GM18508 (cell line): ENCODE results near the gene CYCS.
A peak's percentile ranks its signal among the peaks of the same experiment; 100 is the strongest.
"Not testable (repeated sequence)": the region's sequence is repeated elsewhere in the genome, so short reads cannot be mapped to it uniquely, and the experiment has no call there.

Source experiments
- ATAC-seq: cut with Tn5 transposase; IDR thresholded peaks from one replicate; pipeline ENCODE4 v1.9.1; 2021; ENCODE audit warnings: moderate number of reproducible peaks; ENCODE audit not compliant: insufficient read depth, unreplicated experiment

The CYCS gene

DNA sequence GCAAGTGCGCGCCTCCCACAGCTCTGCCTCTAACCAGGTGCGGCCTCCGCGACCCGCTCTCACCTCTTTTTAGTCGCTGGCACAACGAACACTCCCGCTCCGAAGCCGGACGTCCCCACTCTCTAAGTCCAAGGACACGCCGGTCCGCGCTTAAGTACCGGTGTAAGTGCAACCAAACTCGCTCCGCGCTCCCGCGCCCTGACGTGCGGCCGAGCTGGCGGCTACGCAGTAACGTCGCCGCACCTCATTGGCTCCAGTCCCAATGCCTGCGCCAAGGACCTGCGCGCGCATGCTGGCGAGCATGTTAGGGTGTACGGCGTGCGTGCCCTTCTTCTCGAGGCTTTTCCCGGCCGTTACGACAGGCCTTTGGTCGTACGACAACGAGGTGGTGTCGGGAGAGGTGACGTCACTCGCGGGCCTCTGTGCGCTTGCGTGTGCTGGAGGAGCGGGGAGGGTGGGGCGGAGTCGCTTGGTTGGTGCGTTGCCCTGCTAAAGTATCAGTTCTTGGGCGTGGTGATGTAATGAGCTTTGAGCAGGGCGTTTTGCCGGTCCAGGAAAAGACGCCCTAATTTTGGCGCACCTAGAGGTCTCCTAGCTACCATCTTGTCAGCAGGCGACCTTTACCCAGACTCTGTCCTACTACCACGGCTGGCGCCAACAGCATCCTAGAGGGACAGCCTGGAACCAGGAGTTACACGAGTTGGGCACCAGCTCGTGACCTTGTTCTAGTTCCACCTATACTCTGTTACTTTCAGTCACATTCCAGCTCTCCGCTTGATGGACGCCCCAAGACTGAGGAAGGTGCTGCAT, at the start of gene CYCS:
TSS of gene CYCS (minus strand) at position 124 of the 810 bp plus-strand sequence. CDS start 1,141 bp downstream, outside the sequence.
- peak; percentile 91 for ATAC-seq

DNA sequence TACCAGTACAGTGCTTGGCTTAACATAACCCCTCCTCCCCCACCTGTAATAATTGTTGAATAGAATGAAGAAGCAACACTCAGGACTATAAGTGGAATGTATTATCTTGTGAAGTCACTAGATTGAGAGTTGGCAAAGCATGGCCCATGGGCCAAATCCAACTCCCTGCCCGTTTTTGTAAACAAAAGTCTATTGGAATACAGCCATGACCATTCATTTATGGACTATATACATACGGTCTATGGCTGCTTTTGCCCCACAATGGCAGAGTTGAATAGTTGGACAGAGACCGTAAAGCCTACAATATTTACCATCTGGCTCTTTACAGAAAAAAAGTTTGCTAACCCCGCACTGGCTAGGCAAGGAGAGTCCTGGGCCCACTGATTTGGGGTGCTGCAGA, 48.1 kb upstream of the CYCS start:
- ATAC-seq = no peak

DNA sequence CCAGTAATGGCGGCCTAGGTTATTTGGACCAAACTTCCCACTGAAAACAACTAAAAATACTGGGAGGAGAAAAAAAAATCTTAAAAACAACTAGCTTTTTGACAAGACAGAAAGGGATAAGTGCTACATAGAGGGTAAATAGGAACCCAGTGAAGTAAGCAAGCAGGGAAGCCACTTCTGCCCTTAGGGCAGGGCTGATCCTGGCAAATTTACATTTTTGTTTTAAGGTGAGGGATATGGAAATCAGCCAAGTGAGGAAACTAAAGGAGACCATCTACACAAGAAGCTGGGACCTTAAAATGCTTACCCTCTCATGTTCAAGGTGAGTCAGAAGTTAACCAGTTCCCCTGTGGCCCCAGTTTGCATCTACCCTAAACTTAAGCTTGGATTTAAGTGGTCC, 46.5 kb upstream of the CYCS start:
- ATAC-seq = no peak

DNA sequence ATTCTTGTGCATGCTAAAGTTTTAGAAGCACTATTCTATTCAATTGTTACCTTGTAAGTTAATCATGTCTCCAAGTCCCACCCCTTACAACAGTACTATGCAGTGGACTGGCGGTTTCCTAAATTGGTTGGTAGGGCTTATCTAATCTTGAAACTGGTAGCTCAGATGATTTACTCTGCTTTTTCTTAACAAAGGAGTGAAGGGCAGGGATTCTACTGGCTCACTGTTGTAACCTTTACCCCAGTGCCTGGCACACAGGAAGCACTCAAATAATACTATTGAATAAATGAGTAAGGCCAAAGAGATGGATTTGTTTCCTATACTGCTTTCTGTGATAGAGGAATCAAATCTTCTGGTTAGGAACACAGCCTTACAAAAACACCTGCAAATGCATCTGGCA, 46.0 kb upstream of the CYCS start:
- no peak for ATAC-seq

DNA sequence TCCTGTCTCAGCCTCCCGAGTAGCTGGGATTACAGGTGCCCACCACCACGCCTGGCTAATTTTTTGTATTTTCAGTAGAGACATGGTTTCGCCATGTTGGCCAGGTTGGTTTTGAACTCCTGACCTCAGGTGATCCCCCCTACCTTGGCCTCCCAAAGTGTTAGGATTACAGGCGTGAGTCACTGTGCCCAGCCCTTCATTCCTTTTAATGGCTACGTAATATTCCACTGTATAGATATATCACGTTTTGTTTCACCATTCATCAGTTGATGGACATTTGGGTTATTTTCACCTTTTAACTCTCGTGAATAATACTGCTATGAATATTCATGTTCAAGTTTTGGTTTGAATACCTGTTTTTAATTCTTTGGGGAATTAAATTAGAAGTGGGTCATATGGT, 44.6 kb upstream of the CYCS start:
- ATAC-seq = no peak

DNA sequence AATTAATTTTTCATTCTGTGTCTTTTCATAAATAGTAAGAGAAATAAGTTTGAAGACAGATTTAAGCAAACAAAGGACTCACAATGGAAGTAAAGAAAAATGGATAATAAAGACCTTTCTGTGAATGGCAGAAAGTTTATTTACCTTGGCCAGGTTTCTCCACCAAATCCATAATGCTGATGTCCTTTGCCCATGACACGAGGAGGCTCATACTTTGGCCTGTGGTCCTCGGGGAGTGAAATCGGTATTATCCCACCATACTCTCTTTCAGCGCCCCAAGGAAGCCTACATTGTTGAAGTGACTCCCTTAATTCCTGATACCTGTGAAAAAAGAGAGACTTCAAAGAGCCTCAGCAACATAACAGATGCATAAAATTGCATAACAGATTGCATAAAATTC, 43.1 kb upstream of the CYCS start:
- ATAC-seq = no peak

DNA sequence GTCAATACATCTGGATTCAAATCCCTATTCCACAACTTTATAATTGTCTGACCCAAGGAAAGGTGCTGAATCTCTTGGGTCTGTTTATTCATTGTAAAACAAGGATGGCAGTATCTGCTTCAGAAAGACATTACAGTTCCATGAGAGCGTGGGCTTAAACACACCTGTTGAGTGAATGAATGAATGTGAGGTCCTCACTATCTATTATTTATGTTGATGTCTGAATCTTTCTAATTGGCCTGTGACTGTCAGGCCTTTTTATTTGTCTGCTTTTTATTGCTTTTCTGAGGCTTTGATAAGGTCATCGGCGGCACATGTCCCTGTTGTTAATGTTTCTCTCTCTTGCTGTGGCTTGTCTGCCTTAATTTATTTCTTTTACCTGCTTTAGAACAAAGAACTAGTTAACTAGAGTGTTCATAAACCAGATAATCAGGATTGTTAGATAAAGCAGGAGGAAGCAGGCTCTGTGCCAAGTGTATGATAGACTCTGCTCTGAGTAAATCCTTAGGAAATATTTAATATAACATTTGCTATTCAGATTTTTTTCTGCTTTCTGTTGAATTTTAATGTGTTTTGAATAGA, 42.3 kb upstream of the CYCS start:
- ATAC-seq = no peak

DNA sequence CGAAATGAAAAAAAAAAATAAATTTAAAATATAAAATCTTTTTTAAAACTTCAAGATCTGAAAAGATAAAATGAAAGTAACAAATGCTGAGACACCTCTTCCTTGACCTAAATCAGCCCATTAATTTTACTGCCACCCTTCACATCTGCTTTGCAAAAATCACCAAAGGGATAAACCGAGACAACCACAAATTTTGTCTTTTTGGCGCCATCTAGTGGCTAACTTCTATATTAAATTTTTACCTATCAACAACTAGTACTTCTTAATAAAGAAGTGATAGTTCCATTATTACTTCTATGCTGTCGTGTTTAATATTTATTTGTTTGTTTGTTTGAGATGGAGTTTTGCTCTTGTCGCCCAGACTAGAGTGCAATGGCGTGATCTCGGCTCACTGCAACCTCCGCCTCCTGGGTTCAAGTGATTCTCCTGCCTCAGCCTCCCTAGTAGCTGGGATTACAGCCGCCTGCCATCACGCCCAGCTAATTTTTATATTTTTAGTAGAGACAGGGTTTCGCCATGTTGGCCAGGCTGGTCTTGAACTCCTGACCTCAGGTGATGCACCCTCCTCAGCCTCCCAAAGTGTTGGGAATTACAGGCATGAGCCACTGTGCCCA, 35.0 kb upstream of the CYCS start:
- ATAC-seq = not testable (repeated sequence)

DNA sequence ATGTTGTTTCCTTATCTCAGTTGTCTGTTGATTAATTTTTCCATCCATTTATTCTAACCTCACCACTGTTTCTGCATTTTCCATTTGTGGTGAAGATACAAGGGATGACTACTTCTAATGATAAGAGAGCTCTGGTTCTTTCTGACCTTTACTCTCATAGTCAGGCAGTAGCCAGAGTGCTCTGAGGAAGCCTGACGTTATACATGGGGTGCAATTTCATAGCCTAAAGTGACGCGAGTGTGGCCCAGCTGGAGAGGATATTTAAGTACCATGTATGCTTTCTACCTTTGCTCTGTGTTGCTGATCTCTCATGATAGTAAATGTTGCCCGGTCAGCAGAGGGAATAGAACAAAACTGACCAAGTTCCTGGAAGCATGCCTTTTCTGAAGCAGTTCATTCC, 33.9 kb upstream of the CYCS start:
- no peak for ATAC-seq

DNA sequence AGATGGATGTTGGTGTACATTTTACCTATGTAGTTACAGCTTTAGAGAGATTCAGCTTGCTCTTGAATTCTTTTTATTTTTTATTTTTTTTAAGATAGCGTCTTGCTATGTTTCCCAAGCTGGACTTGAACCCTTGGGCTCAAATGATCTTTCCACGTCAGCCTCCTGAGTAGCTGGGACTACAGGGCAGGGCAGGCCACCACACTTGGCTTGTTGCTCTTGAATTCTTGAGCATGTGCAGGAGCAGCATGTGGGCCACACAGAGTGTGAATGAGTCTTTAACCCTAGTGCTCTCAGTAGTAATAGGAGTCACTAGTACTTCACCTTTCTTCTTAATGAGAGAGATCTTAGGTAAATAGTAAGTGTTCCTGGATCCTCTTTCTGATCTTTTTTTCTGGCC, 26.7 kb upstream of the CYCS start:
- ATAC-seq = no peak

DNA sequence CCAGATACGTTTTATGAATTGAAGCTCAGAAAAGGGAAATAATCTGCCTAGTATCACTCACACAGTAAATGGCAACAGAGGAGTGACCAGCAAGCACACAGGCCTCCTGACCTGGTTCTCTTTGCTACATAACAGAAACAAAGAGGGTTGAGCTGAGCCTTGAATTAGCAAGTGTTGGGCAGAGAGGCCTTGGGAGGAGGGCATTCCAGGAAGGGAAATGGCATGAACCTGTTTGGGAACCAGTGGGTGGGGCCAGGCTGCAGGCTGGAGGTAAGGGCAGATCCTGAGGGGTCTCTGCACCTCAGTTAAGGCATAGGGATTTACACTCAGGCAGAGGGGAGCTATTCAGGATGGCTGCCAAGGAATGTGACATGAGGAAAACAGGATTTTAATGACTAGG, 24.8 kb upstream of the CYCS start:
- ATAC-seq = no peak

DNA sequence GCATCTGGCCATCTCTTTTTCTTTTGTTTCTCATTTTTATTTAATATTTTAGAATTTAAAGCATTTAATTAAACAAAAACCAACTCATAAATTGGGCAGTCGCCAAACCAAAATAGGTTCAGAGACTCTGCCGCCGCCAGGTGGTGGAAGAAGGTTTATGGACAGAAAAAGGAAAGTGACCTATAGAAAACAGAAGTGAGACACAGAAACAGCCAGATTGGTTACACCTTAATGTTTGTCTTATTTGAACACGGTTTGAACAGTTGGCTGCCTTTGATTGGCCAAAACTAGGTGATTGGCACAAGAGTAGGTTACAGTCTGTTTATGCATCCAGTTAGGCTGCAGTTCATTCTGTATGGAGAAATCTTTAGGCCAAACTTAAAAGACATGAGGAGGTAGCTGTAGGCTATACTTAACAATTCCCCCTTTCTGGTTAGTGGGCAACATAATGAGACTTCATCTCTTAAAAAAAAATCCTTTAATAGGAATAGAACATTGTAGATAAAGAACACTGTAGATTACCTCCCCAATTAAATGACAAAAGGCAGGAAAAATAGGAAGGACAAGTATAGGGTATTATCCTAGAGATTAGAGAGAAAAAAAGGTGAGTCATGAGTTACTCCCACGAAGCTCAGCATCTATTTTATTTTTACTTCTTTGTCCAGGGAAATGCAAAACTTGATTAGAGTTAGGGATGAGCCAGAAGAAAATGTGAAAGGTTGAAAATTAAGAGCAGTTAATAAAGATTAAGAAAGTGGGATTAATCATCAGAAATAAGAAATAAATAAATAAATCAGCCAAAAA, 23.9 kb upstream of the CYCS start:
- no peak for ATAC-seq

DNA sequence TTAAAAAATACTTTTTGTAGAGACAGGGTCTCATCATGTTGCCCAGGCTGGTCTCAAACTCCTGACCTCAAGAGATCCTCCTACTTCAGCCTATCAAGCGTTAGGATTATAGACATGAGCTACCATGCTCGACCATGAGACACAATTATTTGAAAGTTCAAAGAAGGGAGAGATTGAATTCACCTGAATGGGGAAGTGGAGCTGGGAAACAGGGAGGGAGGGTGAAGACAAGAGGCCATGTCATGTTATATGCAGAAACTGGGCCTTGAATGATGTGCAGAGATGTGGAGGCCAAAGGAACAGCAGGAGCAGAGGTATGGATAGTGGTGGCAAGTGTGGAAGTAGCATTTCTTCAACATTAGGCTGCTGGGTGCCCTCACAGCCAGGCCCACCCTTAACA, 18.7 kb upstream of the CYCS start:
- no peak for ATAC-seq

DNA sequence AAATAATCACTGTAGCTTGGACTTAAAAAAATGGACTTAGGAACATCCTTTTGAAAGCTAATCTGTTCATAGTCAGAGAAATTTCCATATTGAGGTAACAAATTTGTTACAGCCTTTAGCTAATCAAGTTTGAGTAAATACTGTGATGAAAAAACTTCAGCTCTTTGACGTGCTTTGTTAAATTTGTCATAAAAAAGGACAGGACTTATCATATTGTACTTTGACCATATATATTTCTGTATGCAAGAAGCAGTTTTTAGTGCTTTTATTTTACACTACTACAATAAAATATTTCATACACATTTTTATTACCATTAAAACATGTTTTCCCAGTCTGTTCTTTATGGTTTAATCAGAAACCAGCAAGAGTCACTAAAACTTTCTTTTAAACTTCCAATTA, 14.5 kb upstream of the CYCS start:
- ATAC-seq = no peak

DNA sequence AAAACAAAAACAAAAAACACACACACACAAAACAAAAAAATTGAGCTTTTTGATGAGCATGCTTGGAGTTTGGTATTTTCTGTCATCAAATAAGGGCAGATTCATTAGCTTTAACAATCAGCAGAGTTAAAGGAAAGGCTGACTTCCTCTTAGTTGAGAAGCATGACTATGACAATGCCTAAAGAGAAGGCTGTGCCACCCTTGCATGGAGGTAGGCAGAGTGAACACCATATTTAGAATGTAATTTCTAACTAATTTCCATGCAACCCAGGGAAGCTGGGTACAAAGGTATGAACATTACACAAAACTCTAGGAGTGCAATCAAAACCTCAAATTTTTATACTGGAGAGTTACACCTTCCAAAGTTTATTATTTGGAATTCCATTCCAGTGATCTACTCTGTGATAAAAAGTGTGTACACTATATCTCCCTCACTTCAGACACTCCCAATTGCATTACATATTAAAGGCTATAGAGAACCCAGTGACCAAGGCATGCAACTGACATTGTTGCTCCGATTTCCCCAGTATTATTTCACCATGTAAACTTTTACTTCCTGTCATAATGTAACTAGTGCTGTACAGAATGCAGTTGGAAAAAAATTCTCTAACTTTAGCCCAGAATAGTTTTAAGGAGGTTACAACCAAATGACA, 9.4 kb upstream of the CYCS start:
- ATAC-seq = no peak

DNA sequence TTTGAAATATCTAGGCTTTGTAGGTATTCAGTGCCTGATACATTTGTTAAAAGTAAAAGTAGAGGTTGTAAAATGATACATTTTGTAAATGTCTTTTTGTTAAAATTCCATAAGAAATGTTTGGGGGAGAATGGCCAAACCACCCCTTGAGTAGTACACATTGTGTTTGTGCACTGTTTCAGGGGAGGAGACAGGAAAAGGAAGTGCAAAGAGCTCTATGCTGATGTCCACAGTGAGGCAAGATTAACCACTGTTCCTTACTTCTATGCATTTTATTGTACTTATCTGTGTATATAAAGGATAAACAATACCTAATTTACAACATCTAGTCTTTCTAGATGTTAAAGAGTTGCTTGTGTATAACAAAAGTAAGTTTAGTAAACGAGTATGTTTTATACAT, 7.4 kb upstream of the CYCS start:
- no peak for ATAC-seq

DNA sequence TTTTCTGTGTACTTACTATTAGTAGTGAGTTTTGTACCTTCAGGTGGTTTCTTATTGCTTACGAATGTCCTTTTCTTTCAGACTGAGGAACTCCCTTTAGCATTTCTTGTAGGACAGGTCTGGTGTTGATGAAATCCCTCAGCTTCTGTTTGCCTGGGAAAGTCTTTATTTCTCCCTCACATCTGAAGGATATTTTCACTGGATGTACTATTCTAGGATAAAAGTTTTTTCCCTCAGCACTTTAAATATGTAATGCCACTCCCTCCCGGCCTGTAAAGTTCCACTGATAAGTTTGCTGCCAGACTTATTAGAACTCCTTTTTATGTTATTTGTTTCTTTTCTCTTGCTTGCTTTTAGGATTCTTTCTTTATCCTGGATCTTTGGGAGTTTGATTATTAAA, 1.7 kb upstream of the CYCS start:
- ATAC-seq = no peak

DNA sequence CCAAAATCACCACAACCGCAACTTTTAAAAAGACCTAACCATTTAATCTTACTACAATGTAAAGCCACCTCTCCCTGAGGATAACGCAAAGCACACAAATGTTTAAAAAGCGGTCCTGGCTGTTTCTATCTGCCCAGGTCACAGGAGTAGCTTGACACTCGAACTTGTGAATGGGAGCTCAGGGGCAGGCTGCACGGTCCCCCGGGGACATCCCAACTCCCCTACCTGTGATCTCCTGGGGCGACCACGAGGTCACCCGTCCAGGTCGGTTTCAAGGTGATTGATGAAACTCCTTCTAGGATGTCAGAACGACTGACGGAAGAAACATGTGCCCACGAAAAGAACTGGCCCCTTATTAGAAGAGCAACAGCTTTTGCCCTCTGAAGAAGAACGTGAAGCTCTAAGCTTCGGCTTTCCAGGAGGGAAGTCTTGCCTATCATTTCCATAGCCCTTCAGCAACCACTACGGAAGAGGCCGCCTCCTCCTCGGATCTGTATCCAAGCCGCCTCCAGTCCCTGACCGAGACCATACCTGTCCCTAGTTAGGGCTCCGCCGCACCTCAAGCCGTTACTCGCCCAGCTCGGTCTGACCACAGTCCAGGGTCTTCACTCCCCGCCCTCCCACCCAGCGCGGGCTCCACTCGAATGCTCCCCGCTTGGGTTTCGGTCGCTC, 459 bp downstream of the CYCS start:
- no peak for ATAC-seq

DNA sequence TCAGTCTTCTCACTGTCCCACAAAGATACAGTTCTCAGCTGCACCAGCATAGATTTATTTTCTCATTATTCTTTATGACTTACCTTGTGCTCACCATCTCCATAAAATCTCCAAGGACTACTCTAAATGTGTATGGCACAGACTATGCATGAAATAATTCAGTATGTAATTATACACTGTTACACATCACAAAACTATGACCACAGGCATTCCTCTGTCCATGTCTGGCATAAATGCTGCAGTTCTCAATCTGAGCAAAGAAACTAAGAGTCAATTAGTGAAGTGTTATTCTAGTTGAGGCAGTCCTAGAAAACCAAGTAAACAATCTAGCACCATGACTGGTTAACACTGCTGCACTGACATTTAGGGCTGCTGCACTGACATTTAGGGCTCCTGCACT, 2.7 kb downstream of the CYCS start:
- no peak for ATAC-seq

DNA sequence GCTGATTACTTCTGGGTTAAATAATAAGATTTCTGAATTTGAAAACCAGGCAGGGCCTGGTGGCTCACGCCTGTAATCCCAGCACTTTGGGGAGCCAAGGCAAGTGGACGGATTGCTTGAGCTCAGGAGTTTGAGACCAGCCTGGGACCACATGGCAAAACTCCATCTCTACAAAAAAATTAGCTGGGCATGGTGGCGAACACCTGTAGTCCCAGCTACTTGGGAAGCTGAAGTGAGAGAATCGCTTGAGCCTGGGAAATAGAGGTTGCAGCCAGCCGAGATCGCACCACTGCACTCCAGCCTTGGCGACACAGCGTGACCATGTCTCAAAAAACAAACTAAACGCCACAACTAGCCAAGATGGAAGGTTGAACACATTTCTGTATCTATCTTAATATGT, 3.5 kb downstream of the CYCS start:
- ATAC-seq = no peak
